Caco-2 (cell line): Measurements from ENCODE around the gene SOCS4. TPM values are rescaled to one million over a fixed set of nuclear protein-coding genes. Genes with fewer than 3 reads are reported as not detected.

Experiments used
- BruUV-seq: library from RNA; stranded (reverse); fragments of 400-500 nt; replicated peaks from 2 replicates; lab custom pipeline; 2021; lab: Mats Ljungman, UMichigan
- CTCF ChIA-PET: fragments of 300-600 bp; sonication (Branson Sonifier 250); formaldehyde crosslinking; loops from one replicate; lab custom pipeline; 2022; ENCODE audit warnings: antibody characterized with exemption; lab: Charles Lee
- POLR2A ChIA-PET: fragments of 300-600 bp; sonication (Branson Sonifier 250); formaldehyde crosslinking; loops from one replicate; lab custom pipeline; 2022; ENCODE audit warnings: antibody characterized with exemption; lab: Charles Lee
- DNase-seq, 2 experiments: peaks; one replicate each; pipeline versions ENCODE4 v3.0.0 to v3.0.0-alpha.2; 2020 to 2022
- H3K27me3 ChIP-seq: replicated peaks from 2 replicates; pipeline ENCODE4 v1.6.0; 2011; ENCODE audit warnings: low read length; ENCODE audit not compliant: control insufficient read depth, insufficient read depth
- H3K36me3 ChIP-seq: 2 replicates; pipeline ENCODE4 v1.5.1; 2011; ENCODE audit warnings: low read length; ENCODE audit not compliant: control insufficient read depth, insufficient read depth
- H3K4me1 ChIP-seq: fragments of 250-450 bp; sonication (Bioruptor Pico); 2 replicates; pipeline ENCODE4 v1.5.1; 2020; ENCODE audit warnings: mild to moderate bottlenecking
- H3K4me3 ChIP-seq: 2 replicates; pipeline ENCODE4 v1.5.1; 2011; ENCODE audit warnings: low read depth, mild to moderate bottlenecking, control low read depth, low read length
- H3K9me3 ChIP-seq: fragments of 250-450 bp; sonication (Bioruptor Pico); 2 replicates; pipeline ENCODE4 v1.5.1; 2020; ENCODE audit warnings: mild to moderate bottlenecking, moderate library complexity
- H3K27ac Mint-ChIP-seq: one replicate; pipeline ENCODE4 v1.8.0; 2022; ENCODE audit warnings: mixed read lengths; ENCODE audit not compliant: unreplicated experiment
- H3K27me3 Mint-ChIP-seq: one replicate; pipeline ENCODE4 v1.8.0; 2022; ENCODE audit warnings: mixed read lengths; ENCODE audit not compliant: insufficient read depth, unreplicated experiment
- H3K36me3 Mint-ChIP-seq: one replicate; pipeline ENCODE4 v1.8.0; 2022; ENCODE audit warnings: mild to moderate bottlenecking, mixed read lengths; ENCODE audit not compliant: insufficient read depth, unreplicated experiment
- H3K4me1 Mint-ChIP-seq: one replicate; pipeline ENCODE4 v1.8.0; 2022; ENCODE audit warnings: low read depth, mixed read lengths; ENCODE audit not compliant: unreplicated experiment
- H3K4me3 Mint-ChIP-seq: one replicate; pipeline ENCODE4 v1.8.0; 2022; ENCODE audit warnings: mild to moderate bottlenecking, moderate library complexity, mixed read lengths; ENCODE audit not compliant: unreplicated experiment
- H3K9me3 Mint-ChIP-seq: one replicate; pipeline ENCODE4 v1.8.0; 2022; ENCODE audit warnings: mixed read lengths; ENCODE audit not compliant: unreplicated experiment
- intact Hi-C: fragments of 100-400 bp; cut with micrococcal nuclease; formaldehyde crosslinking; loops from one replicate; pipeline ENCODE4 v1.10.0; 2022; ENCODE audit not compliant: unreplicated experiment
- total RNA-seq: library from RNA; stranded (reverse); gene quantifications from 2 replicates; pipeline ENCODE4 v1.2.3, GENCODE V29; 2022
- TF ChIP-seq, protein P1 (sequence below), 2 experiments: fragments of 200-600 bp in 1 of 2; IDR thresholded peaks; 1 replicate in 1 of 2; 2 replicates in 1 of 2; pipeline versions ENCODE4 v1.5.1 to v1.8.0; 2011 to 2022; ENCODE audit warnings: antibody characterized with exemption in 1 of 2, control low read depth in 1 of 2, inconsistent platforms in 1 of 2, low read depth in 1 of 2, low read length in 1 of 2, mild to moderate bottlenecking in 1 of 2, moderate library complexity in 1 of 2; ENCODE audit not compliant: insufficient read depth in 1 of 2, severe bottlenecking in 1 of 2, unreplicated experiment in 1 of 2

SOCS4 gene
- total RNA-seq, 1 experiment from 2014 or later: 24.8 TPM

DNA sequence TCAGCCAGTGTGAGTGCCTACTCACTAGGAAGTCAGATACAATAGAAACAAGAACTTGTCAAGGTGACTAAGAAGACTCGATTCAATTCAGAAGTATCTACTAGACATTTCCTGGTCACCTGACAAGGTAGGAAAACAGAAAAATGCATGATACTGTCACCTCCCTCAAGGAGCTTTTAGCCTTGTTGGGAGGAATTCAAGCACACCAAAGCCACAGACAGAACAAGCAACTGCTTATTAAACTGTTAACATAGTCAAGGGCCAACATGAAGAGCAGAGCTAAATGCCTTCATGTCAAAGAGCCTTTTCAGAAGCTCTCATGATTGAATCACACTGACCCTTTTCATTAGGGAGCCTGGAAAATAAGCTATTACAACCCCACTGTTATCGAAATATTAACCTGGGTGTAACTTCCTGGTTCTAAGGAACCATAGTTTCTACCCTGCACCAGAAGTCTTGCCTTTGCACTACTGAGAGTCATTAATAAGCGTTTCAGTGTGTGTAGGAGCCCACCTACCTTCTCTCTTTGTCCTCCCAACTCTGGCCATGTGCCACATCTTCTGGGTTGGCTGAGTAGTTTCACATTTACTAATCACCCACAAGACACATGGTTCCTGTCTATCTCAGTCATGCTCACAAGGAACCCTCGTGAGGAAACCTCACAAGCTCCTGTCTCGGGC lies 71.0 kb downstream of the SOCS4 start:
- peaks cover 2% of the 10 kb centered on the region for H3K36me3 Mint-ChIP-seq
- Histone ChIP-seq H3K4me1 (peaks cover 21% of the 10 kb centered on the region), H3K9me3 (no peaks in the 10 kb centered on the region), H3K36me3 (no peaks in the 10 kb centered on the region), H3K4me3 (no peak overlapping the region), H3K27me3 (no peaks in the 10 kb centered on the region)
- H3K9me3 Mint-ChIP-seq: no peaks in the 10 kb centered on the region
- no peaks in the 10 kb centered on the region for H3K27me3 Mint-ChIP-seq
- no peak overlapping the region for H3K27ac Mint-ChIP-seq
- peaks cover 13% of the 10 kb centered on the region for H3K4me1 Mint-ChIP-seq
- intact Hi-C loops: no loop called here
- TF ChIP-seq, protein P1, sequence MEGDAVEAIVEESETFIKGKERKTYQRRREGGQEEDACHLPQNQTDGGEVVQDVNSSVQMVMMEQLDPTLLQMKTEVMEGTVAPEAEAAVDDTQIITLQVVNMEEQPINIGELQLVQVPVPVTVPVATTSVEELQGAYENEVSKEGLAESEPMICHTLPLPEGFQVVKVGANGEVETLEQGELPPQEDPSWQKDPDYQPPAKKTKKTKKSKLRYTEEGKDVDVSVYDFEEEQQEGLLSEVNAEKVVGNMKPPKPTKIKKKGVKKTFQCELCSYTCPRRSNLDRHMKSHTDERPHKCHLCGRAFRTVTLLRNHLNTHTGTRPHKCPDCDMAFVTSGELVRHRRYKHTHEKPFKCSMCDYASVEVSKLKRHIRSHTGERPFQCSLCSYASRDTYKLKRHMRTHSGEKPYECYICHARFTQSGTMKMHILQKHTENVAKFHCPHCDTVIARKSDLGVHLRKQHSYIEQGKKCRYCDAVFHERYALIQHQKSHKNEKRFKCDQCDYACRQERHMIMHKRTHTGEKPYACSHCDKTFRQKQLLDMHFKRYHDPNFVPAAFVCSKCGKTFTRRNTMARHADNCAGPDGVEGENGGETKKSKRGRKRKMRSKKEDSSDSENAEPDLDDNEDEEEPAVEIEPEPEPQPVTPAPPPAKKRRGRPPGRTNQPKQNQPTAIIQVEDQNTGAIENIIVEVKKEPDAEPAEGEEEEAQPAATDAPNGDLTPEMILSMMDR (IDR thresholded peaks at IDR 0.05; ENCODE audit: insufficient read depth in 1 of 2, low read depth in 1 of 2, low read length in 1 of 2, severe bottlenecking in 1 of 2, unreplicated experiment in 1 of 2): no peak
- no TSS peak for BruUV-seq
- H3K4me3 Mint-ChIP-seq: no peak overlapping the region
- CTCF ChIA-PET: no interaction called here
- POLR2A ChIA-PET: no interaction called here
- DNase-seq: no peak

DNA sequence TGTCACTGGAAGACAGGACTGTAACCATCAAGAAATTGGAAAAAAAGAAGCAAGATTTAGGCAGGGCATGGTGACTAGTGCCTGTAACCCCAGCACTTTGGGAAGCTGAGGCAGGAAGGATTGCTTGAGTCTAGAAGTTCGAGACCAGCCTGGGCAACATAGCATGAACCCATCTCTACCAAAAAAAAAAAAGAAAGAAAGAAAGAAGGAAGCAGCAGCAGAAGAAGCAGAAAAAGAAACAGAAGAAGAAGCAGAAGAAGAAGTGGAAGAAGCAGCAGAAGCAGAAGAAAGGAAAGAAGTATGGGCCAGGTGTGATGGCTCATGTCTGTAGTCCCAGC lies 71.5 kb downstream of the SOCS4 start:
- H3K9me3 ChIP-seq: no peaks in the 10 kb centered on the region
- peaks cover 22% of the 10 kb centered on the region for H3K4me1 ChIP-seq
- H3K36me3 ChIP-seq: no peaks in the 10 kb centered on the region
- Mint-ChIP-seq H3K27me3 (no peaks in the 10 kb centered on the region), H3K4me3 (no peak overlapping the region), H3K4me1 (peaks cover 18% of the 10 kb centered on the region), H3K9me3 (no peaks in the 10 kb centered on the region), H3K36me3 (peaks cover 8% of the 10 kb centered on the region), H3K27ac (no peak overlapping the region)
- CTCF ChIA-PET: no interaction called here
- H3K27me3 ChIP-seq: no peaks in the 10 kb centered on the region
- no peak overlapping the region for H3K4me3 ChIP-seq
- BruUV-seq: no TSS peak
- TF ChIP-seq, protein P1 (IDR thresholded peaks at IDR 0.05; ENCODE audit: insufficient read depth in 1 of 2, low read depth in 1 of 2, low read length in 1 of 2, severe bottlenecking in 1 of 2, unreplicated experiment in 1 of 2): no peak
- POLR2A ChIA-PET: no interaction called here
- intact Hi-C loops: no loop called here
- no peak for DNase-seq

Other genes starting within 250 kb of the SOCS4 start
- gene GCH1, start 124.4 kb upstream of the SOCS4 start, total RNA-seq: 16.8 and 17.9 TPM in 2 replicates
- gene WDHD1, start 137 bp upstream of the SOCS4 start, total RNA-seq: 25.5 and 27.5 TPM in 2 replicates
- gene MAPK1IP1L, start 24.4 kb downstream of the SOCS4 start, total RNA-seq: 81.8 and 90.8 TPM in 2 replicates
- gene LGALS3, start 102.0 kb downstream of the SOCS4 start, total RNA-seq: 206 and 246 TPM in 2 replicates
- gene DLGAP5, start 164.3 kb downstream of the SOCS4 start, total RNA-seq: 49.7 and 54.1 TPM in 2 replicates
- gene FBXO34, start 244.2 kb downstream of the SOCS4 start, total RNA-seq: 23.7 and 27.3 TPM in 2 replicates